Measurements from ENCODE around the gene FNDC3B.
A peak's percentile ranks its signal among the peaks of the same experiment; 100 is the strongest.

FNDC3B gene

DNA sequence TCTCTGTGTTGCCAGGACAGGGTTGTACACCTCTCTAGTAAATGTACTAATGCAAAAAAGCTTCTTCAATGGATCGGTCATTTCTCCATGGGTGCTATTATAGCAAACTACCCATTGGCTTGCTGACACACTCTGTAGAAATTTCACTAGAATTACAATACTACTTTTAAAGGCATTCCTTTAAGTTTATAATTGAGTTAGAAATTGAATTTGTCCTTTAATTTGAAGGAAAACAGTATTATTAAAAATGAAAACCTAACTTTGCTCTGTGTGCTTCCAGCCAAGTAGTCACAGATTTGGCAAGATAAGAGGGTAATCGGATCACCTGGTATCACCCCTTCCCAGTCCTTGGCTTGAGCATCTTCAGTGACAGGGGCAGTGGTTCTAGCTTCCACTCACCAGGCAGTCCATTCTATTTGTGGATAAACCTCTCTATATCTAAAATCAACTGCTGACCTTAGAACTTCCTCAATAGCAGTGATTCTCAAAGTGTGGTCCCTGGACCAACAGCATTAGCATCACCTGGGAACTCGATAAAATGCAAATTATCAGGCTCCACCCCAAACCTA is 315.6 kb downstream of the FNDC3B start:
- TF ChIP-seq, protein P1, sequence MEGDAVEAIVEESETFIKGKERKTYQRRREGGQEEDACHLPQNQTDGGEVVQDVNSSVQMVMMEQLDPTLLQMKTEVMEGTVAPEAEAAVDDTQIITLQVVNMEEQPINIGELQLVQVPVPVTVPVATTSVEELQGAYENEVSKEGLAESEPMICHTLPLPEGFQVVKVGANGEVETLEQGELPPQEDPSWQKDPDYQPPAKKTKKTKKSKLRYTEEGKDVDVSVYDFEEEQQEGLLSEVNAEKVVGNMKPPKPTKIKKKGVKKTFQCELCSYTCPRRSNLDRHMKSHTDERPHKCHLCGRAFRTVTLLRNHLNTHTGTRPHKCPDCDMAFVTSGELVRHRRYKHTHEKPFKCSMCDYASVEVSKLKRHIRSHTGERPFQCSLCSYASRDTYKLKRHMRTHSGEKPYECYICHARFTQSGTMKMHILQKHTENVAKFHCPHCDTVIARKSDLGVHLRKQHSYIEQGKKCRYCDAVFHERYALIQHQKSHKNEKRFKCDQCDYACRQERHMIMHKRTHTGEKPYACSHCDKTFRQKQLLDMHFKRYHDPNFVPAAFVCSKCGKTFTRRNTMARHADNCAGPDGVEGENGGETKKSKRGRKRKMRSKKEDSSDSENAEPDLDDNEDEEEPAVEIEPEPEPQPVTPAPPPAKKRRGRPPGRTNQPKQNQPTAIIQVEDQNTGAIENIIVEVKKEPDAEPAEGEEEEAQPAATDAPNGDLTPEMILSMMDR (conservative IDR thresholded peaks at IDR 0.05; ENCODE audit: control insufficient read depth, insufficient read depth, low read depth, low read length), result no peak
- no peak overlapping the region for H3K4me3 ChIP-seq (ENCODE audit: control insufficient read depth, low read depth, low read length)
- DNase-seq (ENCODE audit: low read depth), result no peak

GRCh38 chr3:172355836-172356235 is 316.5 kb downstream of the FNDC3B start:
- TF ChIP-seq, protein P1 (conservative IDR thresholded peaks at IDR 0.05; ENCODE audit: control insufficient read depth, insufficient read depth, low read depth, low read length), result no peak
- H3K4me3 ChIP-seq (ENCODE audit: control insufficient read depth, low read depth, low read length), result no peak overlapping the region
- DNase-seq (ENCODE audit: low read depth), result peak; percentile 94

DNA sequence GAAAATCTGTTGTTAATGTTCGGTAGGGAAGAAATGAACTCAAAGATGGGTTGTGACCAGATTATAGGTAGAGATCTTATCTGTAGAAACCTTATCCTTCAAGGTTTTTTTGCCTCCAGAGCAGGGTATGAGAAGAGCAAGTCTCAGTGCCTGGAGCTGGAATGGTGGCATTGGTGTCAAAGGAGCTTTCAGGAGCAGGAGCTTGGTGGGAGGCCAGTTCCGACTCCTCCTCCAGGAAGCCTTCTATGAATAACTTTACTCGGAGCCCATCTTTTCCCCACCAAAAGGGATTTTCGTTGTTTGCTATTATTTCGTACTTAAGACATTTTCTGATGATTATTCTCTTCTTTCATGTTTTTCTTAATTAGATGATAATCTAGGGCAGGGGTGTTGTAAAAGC is 317.0 kb downstream of the FNDC3B start:
- H3K4me3 ChIP-seq (ENCODE audit: control insufficient read depth, low read depth, low read length), result no peak overlapping the region
- TF ChIP-seq, protein P1 (conservative IDR thresholded peaks at IDR 0.05; ENCODE audit: control insufficient read depth, insufficient read depth, low read depth, low read length), result no peak
- DNase-seq (ENCODE audit: low read depth), result no peak

DNA sequence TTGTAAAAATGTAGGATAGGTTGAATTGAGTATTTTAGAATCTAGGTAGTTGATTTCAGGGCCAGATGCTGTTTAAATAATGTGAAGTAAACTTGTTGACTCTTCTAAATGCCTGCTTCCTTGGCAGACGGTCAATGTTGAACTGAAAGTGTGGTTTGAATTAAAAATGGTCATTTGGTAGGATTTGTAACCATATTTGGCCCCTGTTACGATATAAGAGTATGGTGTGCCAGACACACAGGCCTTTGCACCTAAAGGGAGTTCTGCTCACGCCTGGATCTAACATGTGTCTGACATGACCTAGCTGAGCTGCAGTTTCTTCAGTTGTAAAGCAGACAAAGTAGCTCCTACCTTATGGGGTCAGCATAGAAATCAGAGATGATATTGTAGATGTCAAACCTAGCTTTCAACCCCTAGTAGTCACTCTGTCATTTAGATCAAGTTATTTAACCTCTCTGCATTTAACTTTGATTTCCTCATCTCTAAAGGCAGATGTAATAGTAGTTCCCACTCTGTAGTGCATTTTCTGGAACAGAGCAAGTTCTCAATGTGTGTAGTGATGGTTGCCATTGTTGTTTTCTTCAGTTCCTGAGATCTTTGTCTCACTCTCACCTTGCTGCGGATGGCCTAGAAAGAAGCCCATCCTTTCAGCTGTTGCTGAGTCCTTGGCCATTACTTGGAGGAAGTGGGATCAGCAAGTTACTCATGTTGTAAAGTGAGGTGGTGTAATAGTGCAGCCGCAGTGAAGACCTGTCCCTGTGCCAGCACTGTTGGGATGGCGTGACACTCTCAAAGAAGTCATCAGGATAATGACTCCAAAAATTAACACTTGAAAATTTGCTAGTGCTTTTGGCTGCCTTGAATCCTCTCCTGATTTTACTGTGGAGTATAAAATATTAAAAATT is 318.7 kb downstream of the FNDC3B start:
- TF ChIP-seq, protein P1 (conservative IDR thresholded peaks at IDR 0.05; ENCODE audit: control insufficient read depth, insufficient read depth, low read depth, low read length), result no peak
- H3K4me3 ChIP-seq (ENCODE audit: control insufficient read depth, low read depth, low read length), result no peak overlapping the region
- DNase-seq (ENCODE audit: low read depth), result peak; percentile 89

DNA sequence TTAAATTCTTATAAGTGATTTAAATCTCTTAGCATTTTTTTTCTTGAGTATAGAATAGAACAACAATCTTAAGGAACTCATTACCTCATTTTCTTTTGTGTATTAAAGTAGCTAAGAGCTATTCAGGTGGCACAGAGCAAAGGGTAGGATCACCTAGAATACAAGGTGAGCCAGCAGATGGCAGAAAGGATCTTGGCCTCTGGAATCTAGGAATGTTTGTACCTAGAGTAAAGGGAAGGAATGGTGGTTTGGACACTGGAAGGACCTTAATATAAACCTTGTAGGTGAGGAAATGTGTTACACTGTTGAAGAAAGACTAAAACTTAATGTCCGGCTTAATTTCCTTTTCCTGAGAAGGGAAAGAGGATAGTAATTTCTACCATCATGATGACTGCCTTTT is 319.9 kb downstream of the FNDC3B start:
- TF ChIP-seq, protein P1 (conservative IDR thresholded peaks at IDR 0.05; ENCODE audit: control insufficient read depth, insufficient read depth, low read depth, low read length), result no peak
- no peak overlapping the region for H3K4me3 ChIP-seq (ENCODE audit: control insufficient read depth, low read depth, low read length)
- no peak for DNase-seq (ENCODE audit: low read depth)

DNA sequence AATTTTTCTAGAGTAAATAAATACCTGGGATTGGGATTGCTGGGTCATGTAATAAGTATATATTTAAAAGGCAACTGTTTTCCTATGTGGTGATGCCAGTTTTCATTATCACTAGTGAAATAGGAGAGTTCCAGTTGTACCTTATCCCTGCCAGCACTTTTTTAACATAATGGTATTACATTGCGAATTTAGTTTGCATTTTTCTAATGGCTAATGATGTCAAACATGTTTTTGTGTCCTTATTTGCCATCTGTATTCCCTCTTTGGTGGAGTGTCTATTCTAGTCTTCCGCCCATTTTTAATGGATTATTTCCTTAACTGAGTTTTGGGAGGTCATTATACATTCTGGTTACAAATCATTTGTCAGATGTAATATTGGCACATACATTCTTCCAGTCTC is 320.6 kb downstream of the FNDC3B start:
- TF ChIP-seq, protein P1 (conservative IDR thresholded peaks at IDR 0.05; ENCODE audit: control insufficient read depth, insufficient read depth, low read depth, low read length), result no peak
- no peak for DNase-seq (ENCODE audit: low read depth)
- no peak overlapping the region for H3K4me3 ChIP-seq (ENCODE audit: control insufficient read depth, low read depth, low read length)

Data from fibroblast of mammary gland (primary cell).